Sigmoid colon (tissue), 7 donors: Measurements from ENCODE around the gene JAKMIP1. TPM values are rescaled to one million over a fixed set of nuclear protein-coding genes. Genes with fewer than 3 reads are reported as not detected.

Experiments used
- DNase-seq: peaks from one replicate; pipeline ENCODE4 v3.0.0-alpha.2; 2019
- H3K27ac ChIP-seq, 4 donors: fragments of 200-600 bp; sonication (generic); one replicate each; pipeline ENCODE4 v1.5.1; 2016 to 2019; ENCODE audit warnings: mild to moderate bottlenecking in 1 of 4
- H3K27me3 ChIP-seq, 3 donors: fragments of 200-600 bp; sonication (generic); one replicate each; pipeline ENCODE4 v1.5.1; 2019; ENCODE audit warnings: mild to moderate bottlenecking in 1 of 3
- H3K36me3 ChIP-seq, 4 donors: fragments of 200-600 bp; sonication (generic); one replicate each; pipeline ENCODE4 v1.5.1; 2016 to 2019
- H3K4me1 ChIP-seq, 4 donors: fragments of 200-600 bp; sonication (generic); one replicate each; pipeline ENCODE4 v1.5.1; 2017 to 2019
- H3K4me3 ChIP-seq, 4 donors: fragments of 200-600 bp; sonication (generic); one replicate each; pipeline ENCODE4 v1.5.1; 2017 to 2019; ENCODE audit warnings: mild to moderate bottlenecking in 2 of 4, moderate library complexity in 1 of 4
- H3K9me3 ChIP-seq, 4 donors: fragments of 200-600 bp in 3 of 4; sonication (generic) in 3 of 4; one replicate each; pipeline versions ENCODE4 v1.5.1 to v1.6.1; 2013 to 2019
- EP300 ChIP-seq, 4 donors: sonication (generic); formaldehyde crosslinking; IDR thresholded peaks; one replicate each; pipeline ENCODE4 v1.6.1; 2017; ENCODE audit warnings: antibody characterized with exemption in 4 of 4
- POLR2A ChIP-seq, 2 donors: fragments of 450-650 bp; IDR thresholded peaks; one replicate each; pipeline ENCODE4 v1.6.1; 2016; ENCODE audit warnings: antibody characterized with exemption in 2 of 2, mild to moderate bottlenecking in 2 of 2, moderate library complexity in 2 of 2
- POLR2AphosphoS5 ChIP-seq, 4 donors: sonication (generic); formaldehyde crosslinking; IDR thresholded peaks; one replicate each; pipeline ENCODE4 v1.6.1; 2017; ENCODE audit warnings: antibody characterized with exemption in 4 of 4
- WGBS, 2 donors: extraction: QIAGEN DNeasy Blood & Tissue Kit; methylation state at CpG; one replicate each; pipeline ENCODE4 v1.1.7; 2013; 5-methylcytosine and 5-hydroxymethylcytosine counted together
- intact Hi-C: fragments of 100-400 bp; cut with DNase I; formaldehyde crosslinking; loops from one replicate; pipeline ENCODE4 v1.15.1; 2023
- polyA plus RNA-seq, 3 donors: library from polyadenylated mRNA; stranded (reverse); fragments of 200-250 nt; gene quantifications; one replicate each; pipeline ENCODE4 v1.2.3, GENCODE V29; 2013
- total RNA-seq, 4 donors: library from RNA; depleted of rRNA; stranded (reverse); fragments of >200 nt; gene quantifications; one replicate each; pipeline ENCODE4 v1.1.0, GENCODE V29; 2016
- TF ChIP-seq, protein P1 (sequence below), 4 experiments: fragments of 450-650 bp in 3 of 4; fragments of 200-600 bp in 1 of 4; IDR thresholded peaks; one replicate each; pipeline ENCODE4 v1.5.1; 2016 to 2019; ENCODE audit warnings: antibody characterized with exemption in 4 of 4, mild to moderate bottlenecking in 3 of 4, moderate library complexity in 2 of 4
- donor health status: healthy with polysubstance abuse.
- donor health status: Bipolar disorder and iron deficiency.
- donor health status: healthy.

Gene JAKMIP1
- total and polyA plus RNA-seq, 7 donors = 0.49 to 3.9 (median 1.8) TPM; not detected in 2

DNA sequence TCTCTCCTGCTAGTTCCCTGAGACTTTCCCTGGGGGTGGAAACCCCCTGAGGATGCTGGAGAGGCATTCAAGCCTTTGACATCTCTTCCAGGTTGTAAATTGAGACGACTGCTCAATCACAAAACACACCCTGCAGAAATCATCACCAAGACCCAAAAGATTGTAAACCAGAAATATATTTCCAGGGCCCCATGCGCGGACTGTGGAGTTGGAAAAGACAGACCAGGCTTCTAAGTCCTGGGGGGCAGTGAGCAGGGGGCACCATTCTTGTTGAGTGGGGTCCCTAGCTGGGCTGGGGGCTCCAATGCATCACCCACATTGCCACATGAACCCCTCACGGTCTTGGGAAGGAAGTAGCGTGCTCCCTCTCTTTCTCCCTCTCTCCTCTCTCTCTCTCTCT lies 94.2 kb downstream of the JAKMIP1 start:
- no peak for TF ChIP-seq POLR2A (IDR thresholded peaks at IDR 0.05)
- TF ChIP-seq, protein P1, sequence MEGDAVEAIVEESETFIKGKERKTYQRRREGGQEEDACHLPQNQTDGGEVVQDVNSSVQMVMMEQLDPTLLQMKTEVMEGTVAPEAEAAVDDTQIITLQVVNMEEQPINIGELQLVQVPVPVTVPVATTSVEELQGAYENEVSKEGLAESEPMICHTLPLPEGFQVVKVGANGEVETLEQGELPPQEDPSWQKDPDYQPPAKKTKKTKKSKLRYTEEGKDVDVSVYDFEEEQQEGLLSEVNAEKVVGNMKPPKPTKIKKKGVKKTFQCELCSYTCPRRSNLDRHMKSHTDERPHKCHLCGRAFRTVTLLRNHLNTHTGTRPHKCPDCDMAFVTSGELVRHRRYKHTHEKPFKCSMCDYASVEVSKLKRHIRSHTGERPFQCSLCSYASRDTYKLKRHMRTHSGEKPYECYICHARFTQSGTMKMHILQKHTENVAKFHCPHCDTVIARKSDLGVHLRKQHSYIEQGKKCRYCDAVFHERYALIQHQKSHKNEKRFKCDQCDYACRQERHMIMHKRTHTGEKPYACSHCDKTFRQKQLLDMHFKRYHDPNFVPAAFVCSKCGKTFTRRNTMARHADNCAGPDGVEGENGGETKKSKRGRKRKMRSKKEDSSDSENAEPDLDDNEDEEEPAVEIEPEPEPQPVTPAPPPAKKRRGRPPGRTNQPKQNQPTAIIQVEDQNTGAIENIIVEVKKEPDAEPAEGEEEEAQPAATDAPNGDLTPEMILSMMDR (IDR thresholded peaks at IDR 0.05) = no peak
- TF ChIP-seq POLR2AphosphoS5 (IDR thresholded peaks at IDR 0.05) = no peak
- no peak for TF ChIP-seq EP300 (IDR thresholded peaks at IDR 0.05)
- Histone ChIP-seq H3K27ac (no peak overlapping the region), H3K27me3 (peaks cover 0 to 31% (median 5%) of the 10 kb centered on the region in 3 donors), H3K36me3 (no peaks in the 10 kb centered on the region), H3K9me3 (no peaks in the 10 kb centered on the region), H3K4me1 (no peaks in the 10 kb centered on the region), H3K4me3 (no peak overlapping the region)
- intact Hi-C loops = no loop called here
- DNase-seq = peak; percentile 27
- 78 to 81% methylated on average over 5 of the region's 5 CpGs for WGBS, 2 donors

DNA sequence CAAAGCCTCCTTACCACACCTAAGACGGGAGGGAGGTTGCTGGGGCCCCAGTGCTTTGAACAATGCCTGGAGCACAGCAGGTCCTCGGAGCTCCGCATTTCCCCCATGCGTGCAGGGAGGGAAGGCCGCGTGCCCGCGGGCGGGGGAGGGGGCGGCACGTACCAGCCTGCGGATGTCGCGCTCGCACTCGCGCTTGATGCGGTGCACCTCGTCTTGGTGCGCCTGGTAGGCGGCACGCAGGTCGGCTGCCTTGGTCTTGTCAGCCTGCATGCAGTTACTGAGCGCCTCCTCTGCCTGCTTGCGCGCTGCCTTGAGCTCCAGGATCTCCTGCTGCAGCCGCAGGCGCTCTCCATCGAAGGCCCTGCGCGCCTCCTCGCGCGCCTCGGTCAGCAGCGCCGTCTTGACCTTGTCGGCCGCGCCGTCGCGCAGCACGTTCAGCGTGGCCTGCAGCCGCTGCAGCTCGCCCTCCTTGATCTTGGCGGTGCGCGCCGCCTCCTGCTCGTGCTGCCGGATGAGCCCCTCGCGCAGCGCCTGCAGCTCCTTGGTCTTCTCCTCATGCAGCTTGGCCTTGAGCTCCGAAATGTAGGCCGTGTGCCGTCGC lies 94.9 kb downstream of the JAKMIP1 start:
- Histone ChIP-seq H3K27me3 (peaks cover 0 to 31% (median 5%) of the 10 kb centered on the region in 3 donors), H3K27ac (no peak overlapping the region), H3K4me3 (no peak overlapping the region), H3K9me3 (no peaks in the 10 kb centered on the region), H3K36me3 (no peaks in the 10 kb centered on the region), H3K4me1 (no peaks in the 10 kb centered on the region)
- TF ChIP-seq POLR2AphosphoS5 (IDR thresholded peaks at IDR 0.05) (no peak), EP300 (IDR thresholded peaks at IDR 0.05) (no peak), POLR2A (IDR thresholded peaks at IDR 0.05) (no peak)
- TF ChIP-seq, protein P1 (IDR thresholded peaks at IDR 0.05) = no peak
- peak; percentile 38 for DNase-seq
- intact Hi-C loops = no loop called here
- WGBS, 2 donors = 66 to 78% methylated on average over 60 of the region's 60 CpGs

DNA sequence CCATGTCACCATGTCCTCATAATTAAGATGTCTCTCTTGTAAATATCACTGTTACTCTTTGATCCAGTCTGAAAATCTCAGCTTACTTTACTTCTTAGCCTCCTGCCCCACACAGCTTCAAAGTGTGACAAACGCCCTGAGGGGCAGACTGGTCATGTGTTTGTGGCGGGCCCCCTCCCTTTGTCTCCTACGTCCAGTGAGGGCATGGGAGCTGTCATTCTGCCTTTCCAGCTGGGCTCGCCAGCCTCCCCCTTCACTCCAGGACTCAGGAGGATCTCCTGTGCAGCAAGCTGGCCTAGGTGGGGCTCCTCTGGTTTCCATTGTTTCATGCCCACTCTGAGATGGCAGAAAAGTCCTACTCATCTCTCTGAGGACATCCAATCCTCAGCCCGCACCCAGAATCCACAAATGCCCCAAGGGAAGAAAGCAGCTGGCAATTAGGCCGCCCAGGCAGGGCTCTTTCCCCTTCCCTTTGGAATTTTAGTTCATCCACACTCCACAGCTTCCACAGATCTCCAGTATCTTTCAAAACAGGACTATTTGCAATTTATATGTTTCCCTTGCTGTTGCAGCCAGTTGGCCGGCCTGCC lies 95.7 kb downstream of the JAKMIP1 start:
- H3K27me3 ChIP-seq = peaks cover 0 to 31% (median 5%) of the 10 kb centered on the region in 3 donors
- WGBS, 2 donors = 60 to 67% methylated on average over 7 of the region's 7 CpGs
- no peak for TF ChIP-seq POLR2A (IDR thresholded peaks at IDR 0.05)
- TF ChIP-seq, protein P1 (IDR thresholded peaks at IDR 0.05) = no peak
- no peak for TF ChIP-seq POLR2AphosphoS5 (IDR thresholded peaks at IDR 0.05)
- no peak for TF ChIP-seq EP300 (IDR thresholded peaks at IDR 0.05)
- no peak overlapping the region for H3K27ac ChIP-seq
- intact Hi-C loops = no loop called here
- H3K36me3 ChIP-seq = no peaks in the 10 kb centered on the region
- DNase-seq = peak; percentile 47
- H3K4me3 ChIP-seq = no peak overlapping the region
- no peaks in the 10 kb centered on the region for H3K4me1 ChIP-seq
- no peaks in the 10 kb centered on the region for H3K9me3 ChIP-seq

DNA sequence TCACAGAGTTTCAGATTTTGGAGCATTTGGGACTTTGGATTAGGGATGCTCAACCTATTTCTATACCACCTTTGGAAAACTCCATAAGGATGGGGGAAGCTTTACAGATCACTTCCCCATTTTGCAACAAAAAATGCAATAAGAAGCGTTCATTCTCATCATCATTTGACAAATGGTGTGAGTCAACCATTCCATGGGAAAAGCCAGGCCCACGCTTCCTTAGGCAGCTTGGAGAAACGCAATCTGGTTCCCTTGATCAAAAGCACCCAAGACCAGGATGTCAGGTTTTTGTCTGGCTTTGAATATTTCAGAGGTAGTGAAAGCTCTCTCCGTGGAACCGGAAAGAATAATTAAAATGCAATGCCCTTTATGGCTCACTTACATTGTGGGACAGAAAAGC lies 102.8 kb downstream of the JAKMIP1 start:
- DNase-seq = peak; percentile 13
- H3K4me1 ChIP-seq = no peaks in the 10 kb centered on the region
- no peak overlapping the region for H3K4me3 ChIP-seq
- 85 to 86% methylated on average over 5 of the region's 5 CpGs for WGBS, 2 donors
- TF ChIP-seq POLR2A (IDR thresholded peaks at IDR 0.05) = no peak
- no peak for TF ChIP-seq EP300 (IDR thresholded peaks at IDR 0.05)
- intact Hi-C loops = no loop called here
- no peak overlapping the region for H3K27ac ChIP-seq
- H3K36me3 ChIP-seq = no peaks in the 10 kb centered on the region
- peaks cover 0 to 2% (median 0%) of the 10 kb centered on the region in 3 donors for H3K27me3 ChIP-seq
- peaks cover 0 to 4% (median 0%) of the 10 kb centered on the region in 4 donors for H3K9me3 ChIP-seq

DNA sequence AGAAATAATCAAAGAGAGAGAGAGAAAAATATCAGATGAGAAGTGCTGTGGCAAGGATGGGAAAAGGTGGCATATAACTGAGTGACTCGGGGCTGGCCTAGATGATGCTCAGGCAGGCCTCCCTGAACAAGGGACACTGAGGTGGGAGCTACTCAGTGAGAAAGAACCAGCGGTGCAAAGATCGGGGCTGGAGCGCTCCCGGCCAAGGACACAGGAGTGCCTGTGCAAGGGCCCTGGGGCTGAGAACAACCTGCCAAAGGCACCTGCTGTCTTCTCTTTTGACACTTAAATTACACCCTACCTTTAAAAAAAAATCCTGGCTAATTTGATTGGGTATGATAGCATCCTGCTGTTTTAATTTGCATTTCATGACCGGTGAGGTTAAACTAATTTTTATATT lies 104.5 kb downstream of the JAKMIP1 start:
- H3K9me3 ChIP-seq = peaks cover 0 to 4% (median 0%) of the 10 kb centered on the region in 4 donors
- WGBS, 2 donors = 81 to 89% methylated on average over 6 of the region's 6 CpGs
- H3K27me3 ChIP-seq = peaks cover 0 to 8% (median 4%) of the 10 kb centered on the region in 3 donors
- no peak overlapping the region for H3K4me3 ChIP-seq
- no peaks in the 10 kb centered on the region for H3K36me3 ChIP-seq
- intact Hi-C loops = no loop called here
- peak; percentile 27 for DNase-seq
- no peak for TF ChIP-seq POLR2AphosphoS5 (IDR thresholded peaks at IDR 0.05)
- TF ChIP-seq POLR2A (IDR thresholded peaks at IDR 0.05) = no peak
- TF ChIP-seq EP300 (IDR thresholded peaks at IDR 0.05) = no peak
- TF ChIP-seq, protein P1 (IDR thresholded peaks at IDR 0.05) = no peak
- no peaks in the 10 kb centered on the region for H3K4me1 ChIP-seq
- no peak overlapping the region for H3K27ac ChIP-seq
